Activated effector memory CD4-positive, alpha-beta T cell treated with Interleukin-2 at 50 U/mL for 16 hours (primary cell): ENCODE measurements around the gene RPS10.

Experiments used
- DNase-seq: peaks from one replicate; pipeline ENCODE4 v3.0.0-alpha.2; 2020

RPS10 gene

GRCh38 chr6:34425498-34426410 is at the start of gene RPS10:
RPS10 (minus strand) TSS chr6:34426069; CDS start chr6:34425221, 848 bp downstream.
- peak; percentile 87 for DNase-seq

DNA sequence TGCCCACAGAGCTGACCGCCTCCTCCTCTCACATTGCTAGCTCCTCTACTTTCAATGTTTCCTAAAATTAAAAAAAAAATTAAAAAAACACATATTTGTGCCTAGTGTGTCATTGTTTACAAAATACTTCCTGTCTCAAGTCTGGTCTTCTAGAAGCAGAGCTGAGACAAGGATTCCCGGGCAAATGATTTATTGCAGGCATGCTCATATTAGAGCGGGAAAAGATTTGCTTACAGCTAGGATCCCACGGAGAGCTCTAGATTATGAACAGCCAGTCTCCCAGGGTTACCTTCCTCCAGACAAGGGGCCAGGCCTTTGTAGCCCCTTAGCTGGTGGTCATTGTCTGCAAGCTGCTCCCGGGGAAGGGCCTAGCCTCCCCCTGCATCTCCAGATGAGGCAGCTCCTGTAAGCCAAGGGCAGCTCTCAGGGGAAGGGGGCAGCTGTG is 49.4 kb upstream of the RPS10 start:
- no peak for DNase-seq

DNA sequence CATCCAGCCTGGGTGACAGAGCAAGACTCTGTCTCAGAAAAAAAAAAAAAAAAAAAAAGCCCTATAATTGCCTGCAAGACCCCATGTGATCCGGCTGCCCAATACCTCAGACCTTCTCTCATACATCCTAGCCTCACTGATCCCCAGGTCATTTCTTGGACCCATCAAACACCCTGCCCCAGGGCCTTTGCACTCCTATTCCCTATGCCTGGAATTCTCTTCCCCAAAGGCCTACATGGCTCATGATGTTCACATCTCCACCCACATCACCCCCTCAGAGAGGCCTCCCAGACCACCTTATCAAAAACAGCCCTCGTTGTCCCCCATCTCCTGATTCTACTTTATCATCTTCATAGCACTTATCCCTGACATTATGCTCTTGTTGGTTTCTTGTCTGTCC is 48.9 kb upstream of the RPS10 start:
- DNase-seq, result no peak

- DNase-seq, result no peak
These were observed 48.1 kb upstream of the RPS10 start for GRCh38 chr6:34473967-34474366.

DNA sequence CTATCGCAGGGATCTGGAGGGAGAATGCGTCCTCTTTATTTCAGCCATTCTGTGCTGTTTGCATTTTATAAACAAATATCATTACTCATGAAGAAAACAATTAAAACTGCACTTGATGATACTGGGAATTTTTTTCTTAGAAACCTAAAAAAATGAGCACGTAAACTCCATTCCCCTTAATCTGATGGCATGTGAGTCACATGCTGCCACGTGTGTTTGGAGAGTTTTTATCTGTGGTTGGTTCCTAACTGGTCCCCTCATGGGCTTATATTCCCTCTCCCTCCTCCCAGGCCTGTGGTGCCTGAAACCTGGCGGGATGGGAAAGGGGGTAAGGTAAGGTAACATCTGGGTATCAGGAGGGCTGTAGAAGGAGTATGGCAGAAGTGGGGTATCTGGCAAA is 46.6 kb upstream of the RPS10 start:
- no peak for DNase-seq

DNA sequence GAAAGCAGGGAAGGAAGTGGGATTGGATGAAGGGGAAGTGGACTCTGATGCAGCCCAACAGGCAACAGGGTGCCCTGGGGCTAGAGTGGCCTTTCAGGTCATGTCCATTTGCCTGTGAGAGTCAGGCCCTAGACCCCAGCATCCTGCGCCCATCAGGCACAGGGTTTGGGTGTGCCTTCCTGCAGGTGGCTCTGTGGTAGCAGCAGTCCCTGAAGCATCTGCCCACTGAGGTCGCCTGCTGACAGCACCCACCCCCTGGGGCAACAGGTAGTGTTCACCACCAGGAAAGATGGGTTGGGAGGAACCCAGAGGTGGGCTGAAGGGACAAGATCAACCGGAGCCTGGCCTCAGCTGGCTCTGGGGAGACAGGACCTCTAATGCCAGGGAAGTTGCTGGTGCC is 43.6 kb upstream of the RPS10 start:
- DNase-seq, result no peak

- DNase-seq, result no peak
These were observed 42.6 kb upstream of the RPS10 start for GRCh38 chr6:34468378-34468892.

- no peak for DNase-seq
These were observed 40.6 kb upstream of the RPS10 start for GRCh38 chr6:34466242-34467185.

DNA sequence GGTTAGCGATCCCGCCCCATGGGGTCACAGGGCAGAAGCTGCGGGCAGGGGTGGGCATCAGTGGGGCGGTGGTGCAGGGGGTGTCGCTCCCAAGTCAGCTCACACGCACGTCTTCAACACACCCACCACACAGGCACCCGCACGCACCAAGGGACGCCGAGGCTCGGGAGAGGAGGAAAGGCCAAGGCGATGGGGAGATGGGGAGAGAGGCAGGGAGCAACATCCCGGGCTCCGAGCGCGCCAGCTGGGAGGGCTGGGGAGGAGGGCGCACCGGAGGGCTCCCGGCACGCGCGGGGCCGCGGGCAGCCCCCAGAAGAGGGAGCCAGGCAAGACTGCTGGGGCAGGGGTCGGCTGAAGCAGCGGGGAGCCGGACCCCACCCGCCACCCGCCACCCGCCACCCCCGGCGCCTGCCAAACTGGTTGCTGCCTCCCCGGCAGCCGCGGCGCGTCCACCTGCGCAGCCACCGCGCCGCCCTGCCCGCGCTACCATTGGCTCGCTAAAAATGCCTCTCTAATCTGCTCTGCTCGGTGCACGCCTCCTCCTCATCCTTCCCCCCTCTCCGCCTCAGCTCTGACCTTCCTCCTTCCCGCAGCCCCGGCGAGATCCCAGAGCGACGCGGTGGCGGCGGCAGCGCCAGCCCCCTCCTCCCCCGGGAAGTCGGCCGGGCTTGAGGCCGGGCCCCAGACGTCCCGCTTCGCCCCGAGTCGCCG is 39.8 kb upstream of the RPS10 start, which contains the start of gene PACSIN1:
Gene PACSIN1 (plus strand): TSS at position 546 of the 711 bp plus-strand sequence. CDS start 60,230 bp downstream, outside the sequence.
- no peak for DNase-seq

GRCh38 chr6:34463849-34464248 is 38.0 kb upstream of the RPS10 start:
- no peak for DNase-seq

DNA sequence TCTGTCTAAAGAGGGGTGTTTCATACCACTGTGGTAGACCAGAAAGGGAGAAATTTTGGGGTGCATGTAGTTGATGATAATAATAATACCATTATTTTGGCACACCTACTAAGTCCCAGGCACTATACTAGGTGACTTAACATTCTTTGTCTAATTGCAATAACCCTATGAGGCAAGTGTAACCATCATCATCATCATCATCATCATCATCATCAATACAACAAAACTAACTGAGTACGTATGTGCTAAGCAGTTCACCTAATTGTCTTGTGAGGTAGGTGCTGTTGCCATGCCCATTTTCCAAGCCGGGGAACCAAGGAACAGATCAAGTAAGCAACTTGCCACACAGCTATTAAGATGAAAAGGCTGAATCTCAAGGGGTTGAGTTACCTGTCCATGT is 37.4 kb upstream of the RPS10 start:
- no peak for DNase-seq

GRCh38 chr6:34462551-34462971 is 36.7 kb upstream of the RPS10 start:
- no peak for DNase-seq

DNA sequence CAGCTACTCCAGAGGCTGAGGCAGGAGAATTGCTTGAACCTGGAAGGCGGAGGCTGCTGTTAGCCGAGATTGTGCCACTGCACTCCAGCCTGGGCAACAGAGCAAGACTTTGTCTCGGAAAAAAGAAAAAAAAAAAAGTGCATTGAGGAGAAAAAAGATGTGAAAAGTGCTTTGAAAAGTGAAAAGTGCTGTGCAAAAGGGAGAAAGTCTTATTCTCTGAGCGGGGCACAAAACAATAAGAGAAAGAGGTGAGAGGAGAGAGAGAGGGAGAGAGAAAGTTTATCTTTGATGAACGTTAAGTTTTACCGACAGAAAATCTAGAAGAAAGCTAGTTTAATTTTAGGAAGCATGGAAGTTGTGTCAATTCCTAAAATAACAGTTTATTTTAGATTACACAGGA is 36.1 kb upstream of the RPS10 start:
- no peak for DNase-seq

- no peak for DNase-seq
These were observed 35.1 kb upstream of the RPS10 start for GRCh38 chr6:34460796-34461507.

- DNase-seq, result peak; percentile 18
These were observed 34.2 kb upstream of the RPS10 start for GRCh38 chr6:34459899-34460593.

DNA sequence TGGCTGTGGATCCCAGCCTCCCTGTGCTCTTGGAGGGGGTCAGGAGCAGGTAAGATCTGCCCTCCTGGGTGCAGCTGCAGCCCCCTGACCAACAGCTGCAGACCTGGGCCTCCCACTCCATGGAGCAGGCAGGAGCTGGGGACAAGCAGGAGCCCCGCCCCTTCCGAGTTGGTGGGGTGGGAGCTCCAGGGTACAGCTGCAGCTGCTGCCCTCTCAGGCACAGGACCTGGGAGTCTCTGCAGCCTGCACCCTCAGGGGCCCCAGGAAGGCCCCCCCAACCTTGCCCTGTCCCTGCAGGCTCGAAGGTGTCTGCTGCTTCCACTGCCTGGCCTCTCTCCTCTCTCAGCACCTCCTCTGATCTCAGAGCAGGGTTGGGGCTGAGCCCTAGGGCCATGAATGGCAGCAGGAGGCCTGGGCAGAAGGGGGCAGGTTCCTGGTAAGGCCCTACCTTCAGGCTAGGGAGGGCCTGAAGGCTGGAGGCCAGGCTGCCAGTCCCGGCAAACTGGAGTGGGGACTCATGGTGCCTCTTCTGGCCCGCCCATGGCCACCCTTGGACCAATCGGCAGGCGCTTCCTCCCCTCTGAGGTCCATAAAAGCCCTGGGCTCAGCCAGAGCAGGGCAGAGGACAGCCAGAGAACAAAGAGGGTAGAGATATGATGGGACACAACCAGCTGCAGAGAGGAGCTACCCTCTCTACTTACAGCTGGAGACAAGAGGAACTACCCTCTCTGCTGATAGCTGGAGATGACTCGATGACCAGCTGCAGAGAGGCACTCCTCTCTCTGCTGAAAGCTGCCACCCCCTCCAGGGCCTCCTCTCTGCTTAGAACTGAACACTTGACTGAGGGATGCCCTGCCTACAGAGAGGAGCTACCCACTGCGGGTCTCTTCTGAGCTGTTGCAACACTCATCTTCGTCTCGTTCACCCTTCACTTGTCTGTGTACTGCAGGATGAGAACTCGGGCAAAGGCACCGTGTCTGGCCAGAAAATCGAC is 32.2 kb upstream of the RPS10 start:
- no peak for DNase-seq

GRCh38 chr6:34457382-34457741 is 31.5 kb upstream of the RPS10 start:
- no peak for DNase-seq

DNA sequence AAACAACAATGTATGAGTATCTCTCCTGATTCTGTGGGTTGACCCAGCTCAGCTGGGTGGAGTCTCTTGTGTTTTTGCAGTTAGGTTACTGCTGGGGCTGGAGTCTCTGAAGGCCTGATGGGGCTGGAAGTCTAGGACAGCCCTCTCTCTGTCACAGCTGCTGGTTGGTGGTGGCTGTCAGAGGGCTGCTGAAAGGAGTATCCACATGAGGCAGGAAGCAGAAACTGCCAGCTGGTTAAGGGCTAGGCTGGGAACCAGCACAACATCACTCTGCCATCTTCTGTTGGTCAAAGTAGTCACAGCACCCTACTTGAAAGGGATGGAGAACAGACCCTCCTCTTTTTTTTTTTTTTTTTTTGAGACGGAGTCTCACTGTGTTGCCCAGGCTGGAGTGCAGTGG is 30.0 kb upstream of the RPS10 start:
- DNase-seq, result no peak

DNA sequence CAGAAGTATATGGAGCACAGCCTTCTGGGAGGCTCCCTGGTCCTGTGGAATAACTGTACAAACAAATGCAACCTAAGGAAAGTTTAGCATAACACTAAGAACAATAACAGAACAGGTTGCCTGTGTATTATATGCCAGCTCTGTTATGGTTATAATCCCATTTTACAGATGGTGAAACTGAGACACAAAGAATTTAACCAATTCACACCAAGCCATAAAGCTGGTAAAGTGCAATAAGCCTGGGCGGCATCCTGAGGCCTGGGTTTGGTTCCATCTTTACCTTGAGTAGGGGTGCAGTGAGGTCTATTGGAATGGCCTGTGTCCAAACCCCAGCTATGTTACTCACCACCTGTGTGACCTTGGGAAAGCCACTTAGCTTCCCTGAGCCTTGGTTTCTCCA is 25.3 kb upstream of the RPS10 start:
- no peak for DNase-seq

- no peak for DNase-seq
These were observed 22.0 kb upstream of the RPS10 start for GRCh38 chr6:34447910-34448309.
